HepG2 (cell line): ENCODE measurements around the gene LGALS7B. TPM values are rescaled to one million over a fixed set of nuclear protein-coding genes. Genes with fewer than 3 reads are reported as not detected.

ENCODE experiments used
- ATAC-seq: fragments of 200-7000 bp; cut with Tn5 transposase; 3 replicates; pipeline ENCODE4 v1.9.1; 2020; ENCODE audit warnings: mild to moderate bottlenecking, moderate library complexity
- BruUV-seq: library from RNA; stranded (reverse); fragments of 400-500 nt; replicated peaks from 2 replicates; lab custom pipeline; 2021; lab: Mats Ljungman, UMichigan
- CTCF ChIA-PET: fragments of 300-600 bp; formaldehyde crosslinking; extraction: SDS; loops from one replicate; lab custom pipeline; 2021; ENCODE audit warnings: low total read pairs, inconsistent platforms, low intra/inter-chr PET ratio; lab: Yijun Ruan, JAX
- POLR2A ChIA-PET: fragments of 350-600 bp; sonication (Branson Sonifier 250); formaldehyde crosslinking; loops from one replicate; lab custom pipeline; 2020; ENCODE audit warnings: antibody characterized with exemption, inconsistent platforms; lab: Yijun Ruan, JAX
- DNase-seq: peaks from one replicate; pipeline ENCODE4 v3.0.0-alpha.2; 2015; ENCODE audit warnings: low spot score
- FAIRE-seq: peaks from 3 replicates; lab custom pipeline; 2011; peaks lifted over from hg19 to GRCh38; lab: Jason Lieb, UNC
- H2AFZ ChIP-seq: one replicate; pipeline ENCODE4 v1.6.1; 2011; ENCODE audit warnings: low read length, inconsistent platforms
- H3K27ac ChIP-seq: fragments of 300-600 bp; 3 replicates; pipeline ENCODE4 v1.8.0; 2011; ENCODE audit warnings: mixed run types, mild to moderate bottlenecking, mixed read lengths, low read length, inconsistent platforms; ENCODE audit not compliant: insufficient read depth; ENCODE audit errors: extremely low read length
- H3K27me3 ChIP-seq, 2 experiments: fragments of 200-600 bp in 1 of 2; 2 replicates in 1 of 2; 3 replicates in 1 of 2; pipeline versions ENCODE4 v1.6.0 to v1.8.0; 2011; ENCODE audit warnings: low read length in 2 of 2, mild to moderate bottlenecking in 2 of 2, moderate library complexity in 2 of 2, inconsistent platforms in 1 of 2; ENCODE audit not compliant: insufficient read depth in 2 of 2, control insufficient read depth in 1 of 2
- H3K36me3 ChIP-seq, 2 experiments: fragments of 200-600 bp in 1 of 2; replicated peaks in 1 of 2; 2 replicates in 1 of 2; 3 replicates in 1 of 2; pipeline versions ENCODE4 v1.5.1 to v1.8.0; 2011; ENCODE audit warnings: low read length in 2 of 2, inconsistent platforms in 1 of 2; ENCODE audit not compliant: insufficient read depth in 2 of 2, control insufficient read depth in 1 of 2
- H3K4me1 ChIP-seq: 2 replicates; pipeline ENCODE4 v1.5.1; 2012; ENCODE audit warnings: low read length, inconsistent platforms; ENCODE audit not compliant: insufficient read depth
- H3K4me2 ChIP-seq: 2 replicates; pipeline ENCODE4 v1.6.0; 2011; ENCODE audit warnings: low read depth, low read length, inconsistent platforms
- H3K4me3 ChIP-seq, 3 experiments: fragments of 200-600 bp in 1 of 3; sonication (generic), shearing (Covaris generic) in 1 of 3; replicated peaks in 1 of 3; 2 replicates each; pipeline ENCODE4 v1.5.1; 2011 to 2016; ENCODE audit warnings: low read length in 3 of 3, inconsistent platforms in 2 of 3, low read depth in 2 of 3, mild to moderate bottlenecking in 2 of 3, control low read depth in 1 of 3, mixed read lengths in 1 of 3; ENCODE audit not compliant: insufficient read depth in 1 of 3
- H3K79me2 ChIP-seq: one replicate; pipeline ENCODE4 v1.6.1; 2011; ENCODE audit warnings: low read length, inconsistent platforms; ENCODE audit not compliant: insufficient read depth
- H3K9ac ChIP-seq: 2 replicates; pipeline ENCODE4 v1.6.0; 2011; ENCODE audit warnings: mild to moderate bottlenecking, low read depth, low read length, inconsistent platforms; ENCODE audit not compliant: insufficient read depth
- H3K9me3 ChIP-seq: 2 replicates; pipeline ENCODE4 v1.5.1; 2012; ENCODE audit warnings: mild to moderate bottlenecking, low read length
- H4K20me1 ChIP-seq: 2 replicates; pipeline ENCODE4 v1.6.0; 2011; ENCODE audit warnings: inconsistent platforms, mild to moderate bottlenecking, low read length, moderate library complexity; ENCODE audit not compliant: insufficient read depth
- ERF ChIP-seq: IDR thresholded peaks from 2 replicates; pipeline ENCODE4 v1.6.1; 2018; ENCODE audit warnings: missing biosample characterization, missing genetic modification reagents
- FOXA3 ChIP-seq: IDR thresholded peaks from 2 replicates; pipeline ENCODE4 v1.6.1; 2016; ENCODE audit warnings: missing genetic modification reagents, missing compliant biosample characterization
- MIXL1 ChIP-seq: IDR thresholded peaks from 2 replicates; pipeline ENCODE4 v1.6.1; 2016
- RARA ChIP-seq: IDR thresholded peaks from 2 replicates; pipeline ENCODE4 v1.6.1; 2016; ENCODE audit warnings: missing genetic modification reagents, missing compliant biosample characterization
- ZFX ChIP-seq: sonication (generic); formaldehyde crosslinking; IDR thresholded peaks from 2 replicates; pipeline ENCODE4 v1.4.0; 2020; ENCODE audit warnings: mild to moderate bottlenecking, low read depth, missing genetic modification reagents, moderate library complexity
- ZKSCAN5 ChIP-seq: sonication (generic); formaldehyde crosslinking; IDR thresholded peaks from 2 replicates; pipeline ENCODE4 v1.5.1; 2020; ENCODE audit warnings: mild to moderate bottlenecking, missing genetic modification reagents
- ZMYM2 ChIP-seq: sonication (generic); formaldehyde crosslinking; IDR thresholded peaks from 2 replicates; pipeline ENCODE4 v1.8.0; 2022; ENCODE audit warnings: mild to moderate bottlenecking, missing genetic modification reagents
- ZNF263 ChIP-seq: sonication (generic); formaldehyde crosslinking; IDR thresholded peaks from 2 replicates; pipeline ENCODE4 v1.4.0; 2020; ENCODE audit warnings: missing genetic modification reagents
- ZNF574 ChIP-seq: sonication (generic); formaldehyde crosslinking; IDR thresholded peaks from 2 replicates; pipeline ENCODE4 v1.4.0; 2020; ENCODE audit warnings: missing genetic modification reagents
- ZNF766 ChIP-seq: sonication (generic); formaldehyde crosslinking; IDR thresholded peaks from 2 replicates; pipeline ENCODE4 v1.5.0; 2020; ENCODE audit warnings: missing genetic modification reagents, borderline replicate concordance
- WGBS: methylation state at CpG from one replicate; pipeline ENCODE4 v1.1.6; 2017; ENCODE audit warnings: low lambda C conversion rate; 5-methylcytosine and 5-hydroxymethylcytosine counted together
- in situ Hi-C: cut with HindIII; loops from 2 replicates; pipeline ENCODE4 v1.10.0; 2017; ENCODE audit warnings: low pct_unique_long_range_greater_than_20kb; ENCODE audit not compliant: extremely low pct_ligation_motif_present
- intact Hi-C: fragments of 100-400 bp; cut with micrococcal nuclease; formaldehyde crosslinking; loops from one replicate; pipeline ENCODE4 v1.10.0; 2022; ENCODE audit not compliant: unreplicated experiment
- polyA plus RNA-seq, 8 experiments: library from polyadenylated mRNA; depleted of rRNA in 3 of 8; stranded (reverse) in 7 of 8; unstranded in 1 of 8; fragments of >200 nt; fragmentation: Illumina TruSeq in 4 of 8; extraction: Trizol in 4 of 8; gene quantifications; 2 replicates each; pipeline versions ENCODE4 v1.2.1 to v1.2.3, GENCODE V29; 2011 to 2016; ENCODE audit warnings: low read depth in 4 of 8, missing spikeins in 1 of 8, mixed read lengths in 1 of 8; ENCODE audit not compliant: insufficient read depth in 1 of 8
- total RNA-seq, 5 experiments: library from RNA; depleted of rRNA; stranded (reverse); fragments of >200 nt; fragmentation: Illumina TruSeq; extraction: Trizol; gene quantifications; 2 replicates each; pipeline ENCODE4 v1.2.3, GENCODE V29; 2016; ENCODE audit warnings: low read depth in 1 of 5
- TF ChIP-seq, protein P1 (sequence below): sonication (generic); formaldehyde crosslinking; IDR thresholded peaks from 2 replicates; pipeline ENCODE4 v1.4.0; 2020; ENCODE audit warnings: missing genetic modification reagents, low read depth, mild to moderate bottlenecking, borderline replicate concordance
- TF ChIP-seq, protein P2 (sequence below): sonication (generic); formaldehyde crosslinking; IDR thresholded peaks from 2 replicates; pipeline ENCODE4 v1.5.1; 2020; ENCODE audit warnings: mild to moderate bottlenecking, missing genetic modification reagents, borderline replicate concordance
- TF ChIP-seq, protein P3 (sequence below): sonication (generic); formaldehyde crosslinking; IDR thresholded peaks from 2 replicates; pipeline ENCODE4 v1.4.0; 2020; ENCODE audit warnings: mild to moderate bottlenecking, low read depth, missing genetic modification reagents

LGALS7B gene
- total and polyA plus RNA-seq, 2 of the 13 experiments (the other 11 are each of a cell fraction or from before 2014, with no cell fraction given) = 1.7 to 2.1 TPM

DNA sequence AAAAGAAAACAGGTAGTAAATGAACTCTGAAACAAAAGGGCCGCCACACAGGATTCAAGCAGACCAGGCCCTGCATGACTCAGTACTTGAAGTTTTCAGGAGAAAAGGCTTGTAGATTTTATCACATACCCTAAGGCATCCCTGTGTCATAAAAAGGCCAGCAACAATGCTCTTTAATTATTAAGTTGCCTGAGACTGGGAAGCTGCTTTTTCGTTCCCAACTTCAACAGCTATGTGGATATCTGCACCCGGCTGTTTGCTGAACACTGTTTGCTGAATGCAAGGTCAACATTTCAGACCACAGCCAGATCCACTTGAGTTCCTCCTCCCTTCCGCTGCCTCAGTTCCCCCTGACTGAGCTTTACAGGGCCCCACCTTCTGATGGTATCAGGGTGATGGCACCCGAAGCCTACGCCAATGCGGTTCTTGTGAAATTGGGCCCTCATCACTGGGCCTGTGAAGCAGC is 48.7 kb downstream of the LGALS7B start:
- H3K9ac ChIP-seq = 0 out of 2 replicates have a peak overlapping the region, but pooled peaks have one; percentile 0
- FAIRE-seq (peak; percentile 52), ATAC-seq (peak; percentile 49), DNase-seq (peak; percentile 65)
- peaks cover 7% of the 10 kb centered on the region for H3K79me2 ChIP-seq
- H3K27me3 ChIP-seq = no peaks in the 10 kb centered on the region
- peaks cover 65% of the 10 kb centered on the region for H3K4me1 ChIP-seq
- peaks cover 30 to 70% of the 10 kb centered on the region in 2 experiments for H3K36me3 ChIP-seq
- POLR2A ChIA-PET = interaction anchor here (0.7 to 4.4 kb wide), 12 partner anchors 9 to 139 kb away, joined by 3 to 42 read pairs (median 6); partner anchors contain the start of genes HNRNPL, MRPS12 and SARS2
- WGBS = 64% methylated on average over 7 of the region's 7 CpGs
- H4K20me1 ChIP-seq = peaks cover 18% of the 10 kb centered on the region
- H3K27ac ChIP-seq = peak overlapping the region; percentile 60
- H3K4me3 ChIP-seq = no peak overlapping the region
- BruUV-seq = no TSS peak
- no peak overlapping the region for H2AFZ ChIP-seq
- no peaks in the 10 kb centered on the region for H3K9me3 ChIP-seq
- in situ Hi-C loops = no loop called here
- intact Hi-C loops = loop anchor here (10.0 kb wide), 1 partner anchor 183 kb away; no protein-coding TSS in a partner anchor
- CTCF ChIA-PET = no interaction called here
- peak overlapping the region; percentile 13 for H3K4me2 ChIP-seq
- TF ChIP-seq ZFX (CRISPR knock-in tag) (peak; percentile 39; the same call in 1 of the 2 replicates), ERF (CRISPR knock-in tag) (0 out of 2 replicates have a peak, but pooled peaks have one; percentile 29), ZMYM2 (no peak), FOXA3 (peak; percentile 55; the same call in 1 of the 2 replicates), ZNF766 (peak; percentile 32; the same call in 1 of the 2 replicates), MIXL1 (CRISPR knock-in tag) (peak; percentile 62; the same call in 1 of the 2 replicates), RARA (CRISPR knock-in tag) (peak; percentile 29; the same call in 1 of the 2 replicates), ZKSCAN5 (CRISPR knock-in tag) (no peak), ZNF574 (CRISPR knock-in tag) (peak; percentile 10; the same call in 1 of the 2 replicates), ZNF263 (CRISPR knock-in tag) (peak; percentile 73; the same call in 1 of the 2 replicates)
- TF ChIP-seq, protein P1, sequence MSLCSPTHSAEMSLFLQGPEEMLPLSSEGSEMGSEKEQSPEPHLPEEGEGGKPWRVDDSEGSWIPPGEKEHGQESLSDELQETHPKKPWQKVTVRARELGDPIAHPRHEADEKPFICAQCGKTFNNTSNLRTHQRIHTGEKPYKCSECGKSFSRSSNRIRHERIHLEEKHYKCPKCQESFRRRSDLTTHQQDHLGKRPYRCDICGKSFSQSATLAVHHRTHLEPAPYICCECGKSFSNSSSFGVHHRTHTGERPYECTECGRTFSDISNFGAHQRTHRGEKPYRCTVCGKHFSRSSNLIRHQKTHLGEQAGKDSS (CRISPR knock-in tag) = peak; percentile 33; the same call in 1 of the 2 replicates
- TF ChIP-seq, protein P2, sequence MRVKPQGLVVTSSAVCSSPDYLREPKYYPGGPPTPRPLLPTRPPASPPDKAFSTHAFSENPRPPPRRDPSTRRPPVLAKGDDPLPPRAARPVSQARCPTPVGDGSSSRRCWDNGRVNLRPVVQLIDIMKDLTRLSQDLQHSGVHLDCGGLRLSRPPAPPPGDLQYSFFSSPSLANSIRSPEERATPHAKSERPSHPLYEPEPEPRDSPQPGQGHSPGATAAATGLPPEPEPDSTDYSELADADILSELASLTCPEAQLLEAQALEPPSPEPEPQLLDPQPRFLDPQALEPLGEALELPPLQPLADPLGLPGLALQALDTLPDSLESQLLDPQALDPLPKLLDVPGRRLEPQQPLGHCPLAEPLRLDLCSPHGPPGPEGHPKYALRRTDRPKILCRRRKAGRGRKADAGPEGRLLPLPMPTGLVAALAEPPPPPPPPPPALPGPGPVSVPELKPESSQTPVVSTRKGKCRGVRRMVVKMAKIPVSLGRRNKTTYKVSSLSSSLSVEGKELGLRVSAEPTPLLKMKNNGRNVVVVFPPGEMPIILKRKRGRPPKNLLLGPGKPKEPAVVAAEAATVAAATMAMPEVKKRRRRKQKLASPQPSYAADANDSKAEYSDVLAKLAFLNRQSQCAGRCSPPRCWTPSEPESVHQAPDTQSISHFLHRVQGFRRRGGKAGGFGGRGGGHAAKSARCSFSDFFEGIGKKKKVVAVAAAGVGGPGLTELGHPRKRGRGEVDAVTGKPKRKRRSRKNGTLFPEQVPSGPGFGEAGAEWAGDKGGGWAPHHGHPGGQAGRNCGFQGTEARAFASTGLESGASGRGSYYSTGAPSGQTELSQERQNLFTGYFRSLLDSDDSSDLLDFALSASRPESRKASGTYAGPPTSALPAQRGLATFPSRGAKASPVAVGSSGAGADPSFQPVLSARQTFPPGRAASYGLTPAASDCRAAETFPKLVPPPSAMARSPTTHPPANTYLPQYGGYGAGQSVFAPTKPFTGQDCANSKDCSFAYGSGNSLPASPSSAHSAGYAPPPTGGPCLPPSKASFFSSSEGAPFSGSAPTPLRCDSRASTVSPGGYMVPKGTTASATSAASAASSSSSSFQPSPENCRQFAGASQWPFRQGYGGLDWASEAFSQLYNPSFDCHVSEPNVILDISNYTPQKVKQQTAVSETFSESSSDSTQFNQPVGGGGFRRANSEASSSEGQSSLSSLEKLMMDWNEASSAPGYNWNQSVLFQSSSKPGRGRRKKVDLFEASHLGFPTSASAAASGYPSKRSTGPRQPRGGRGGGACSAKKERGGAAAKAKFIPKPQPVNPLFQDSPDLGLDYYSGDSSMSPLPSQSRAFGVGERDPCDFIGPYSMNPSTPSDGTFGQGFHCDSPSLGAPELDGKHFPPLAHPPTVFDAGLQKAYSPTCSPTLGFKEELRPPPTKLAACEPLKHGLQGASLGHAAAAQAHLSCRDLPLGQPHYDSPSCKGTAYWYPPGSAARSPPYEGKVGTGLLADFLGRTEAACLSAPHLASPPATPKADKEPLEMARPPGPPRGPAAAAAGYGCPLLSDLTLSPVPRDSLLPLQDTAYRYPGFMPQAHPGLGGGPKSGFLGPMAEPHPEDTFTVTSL (CRISPR knock-in tag) = 0 out of 2 replicates have a peak, but pooled peaks have one; percentile 28
- TF ChIP-seq, protein P3, sequence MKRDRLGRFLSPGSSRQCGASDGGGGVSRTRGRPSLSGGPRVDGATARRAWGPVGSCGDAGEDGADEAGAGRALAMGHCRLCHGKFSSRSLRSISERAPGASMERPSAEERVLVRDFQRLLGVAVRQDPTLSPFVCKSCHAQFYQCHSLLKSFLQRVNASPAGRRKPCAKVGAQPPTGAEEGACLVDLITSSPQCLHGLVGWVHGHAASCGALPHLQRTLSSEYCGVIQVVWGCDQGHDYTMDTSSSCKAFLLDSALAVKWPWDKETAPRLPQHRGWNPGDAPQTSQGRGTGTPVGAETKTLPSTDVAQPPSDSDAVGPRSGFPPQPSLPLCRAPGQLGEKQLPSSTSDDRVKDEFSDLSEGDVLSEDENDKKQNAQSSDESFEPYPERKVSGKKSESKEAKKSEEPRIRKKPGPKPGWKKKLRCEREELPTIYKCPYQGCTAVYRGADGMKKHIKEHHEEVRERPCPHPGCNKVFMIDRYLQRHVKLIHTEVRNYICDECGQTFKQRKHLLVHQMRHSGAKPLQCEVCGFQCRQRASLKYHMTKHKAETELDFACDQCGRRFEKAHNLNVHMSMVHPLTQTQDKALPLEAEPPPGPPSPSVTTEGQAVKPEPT (CRISPR knock-in tag) = no peak
